CD4-positive, alpha-beta T cell treated with Interleukin-15 for 1 hour (primary cell): ENCODE data around the gene OPA1.

Source experiments
- DNase-seq: peaks from one replicate; pipeline ENCODE4 v3.0.0-alpha.2; 2020

Gene OPA1

DNA sequence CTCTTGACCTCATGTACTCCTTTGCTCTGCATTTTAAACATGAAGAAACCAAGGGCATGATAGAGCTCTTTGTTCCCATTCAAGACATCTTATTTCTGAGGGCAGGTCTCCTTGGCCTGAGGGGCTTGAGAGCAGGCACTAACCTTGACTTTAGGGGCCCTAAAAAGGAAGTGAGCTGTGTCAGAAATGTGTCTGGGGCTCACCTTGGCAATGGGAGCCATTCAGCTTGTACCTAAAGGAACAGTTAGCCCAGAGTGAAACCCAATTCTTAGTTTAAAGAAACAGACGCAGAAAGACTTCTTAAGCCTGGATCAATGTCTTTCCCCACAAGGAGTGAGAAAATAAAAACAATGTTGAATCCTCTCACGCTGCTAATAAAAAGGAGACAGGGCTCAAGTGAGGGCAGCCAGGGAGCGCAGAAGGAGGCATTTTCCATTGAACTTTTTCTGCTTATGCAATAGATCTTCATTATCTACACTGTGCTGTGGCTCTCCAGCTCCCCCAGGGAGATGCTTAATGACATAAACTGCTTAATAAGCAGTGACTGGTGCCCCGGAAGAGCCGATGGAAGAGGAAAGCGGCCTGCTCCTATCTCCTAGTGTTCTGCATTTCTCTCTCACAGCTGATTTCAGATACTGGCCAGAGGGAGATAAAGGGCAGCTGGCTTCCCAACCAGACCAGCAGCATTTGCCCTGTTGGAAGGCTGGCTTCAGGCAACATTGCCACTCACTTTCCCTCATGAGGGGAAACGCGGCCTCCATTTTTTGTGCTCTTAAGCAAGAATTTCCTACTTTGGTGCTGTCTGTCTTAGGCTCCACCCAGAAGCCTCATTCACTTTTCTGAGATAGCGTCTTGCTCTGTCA lies 152.0 kb downstream of the OPA1 start:
- no peak for DNase-seq

DNA sequence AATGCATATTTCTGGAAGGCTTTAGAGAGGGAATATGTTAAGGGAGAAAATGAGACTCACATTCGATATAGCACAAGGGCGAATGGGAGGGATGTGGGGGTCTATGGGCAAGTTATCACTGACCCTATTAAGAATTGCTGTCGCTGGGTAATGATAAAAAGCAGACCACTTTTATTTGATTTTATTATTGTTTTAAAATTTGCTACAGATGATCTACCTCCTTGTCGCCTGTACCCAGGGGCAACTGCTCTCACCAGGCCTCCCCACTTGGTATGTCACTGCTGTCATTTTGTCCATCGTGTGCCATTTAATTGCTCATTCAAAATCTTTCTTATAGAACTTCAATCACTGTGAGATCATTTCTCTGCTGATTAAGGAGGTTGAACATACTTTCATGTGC lies 153.8 kb downstream of the OPA1 start:
- DNase-seq: no peak
